ENCODE measurements around the gene TRIM44.
"Not testable (repeated sequence)": the region's sequence is repeated elsewhere in the genome, so short reads cannot be mapped to it uniquely, and the experiment has no call there.

The TRIM44 gene

DNA sequence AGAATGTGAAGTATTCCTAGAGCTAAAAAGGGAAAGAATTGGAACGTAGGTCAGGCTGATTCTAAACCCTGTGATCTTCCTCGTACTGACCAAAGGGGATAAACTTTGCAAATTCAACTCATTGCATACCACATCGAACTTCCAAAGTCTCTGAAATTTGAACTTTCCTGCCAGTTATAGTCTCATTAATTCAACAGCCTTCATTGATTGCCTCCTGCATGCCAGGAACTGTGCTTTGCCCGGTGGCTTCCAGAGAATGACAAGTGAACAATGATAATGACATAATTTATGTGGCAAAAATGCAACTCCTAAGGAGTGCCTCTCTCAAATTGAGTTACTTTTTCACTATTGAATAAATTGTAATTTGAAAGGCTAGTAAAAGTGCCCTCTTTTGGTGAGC is 173.6 kb downstream of the TRIM44 start:
- no peak for DNase-seq

DNA sequence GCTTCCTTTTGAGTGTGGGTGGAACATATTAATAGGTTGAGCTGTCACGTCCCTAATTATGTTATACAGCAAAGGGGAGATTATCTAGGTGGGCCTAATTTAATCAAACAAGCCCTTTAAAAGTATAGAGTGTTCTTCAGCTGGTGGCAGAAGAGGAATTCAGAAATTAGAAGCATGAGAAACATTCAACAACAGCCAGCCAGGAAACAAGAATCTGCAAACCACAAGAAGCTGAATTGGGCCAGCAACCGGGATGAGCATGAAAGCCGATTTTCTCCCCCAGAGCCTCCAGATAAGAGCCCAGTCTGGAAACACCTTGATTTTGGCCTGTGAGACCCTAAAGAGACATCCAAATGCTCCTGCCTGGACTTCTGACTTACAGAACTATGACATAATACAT is 175.5 kb downstream of the TRIM44 start:
- DNase-seq, result no peak

DNA sequence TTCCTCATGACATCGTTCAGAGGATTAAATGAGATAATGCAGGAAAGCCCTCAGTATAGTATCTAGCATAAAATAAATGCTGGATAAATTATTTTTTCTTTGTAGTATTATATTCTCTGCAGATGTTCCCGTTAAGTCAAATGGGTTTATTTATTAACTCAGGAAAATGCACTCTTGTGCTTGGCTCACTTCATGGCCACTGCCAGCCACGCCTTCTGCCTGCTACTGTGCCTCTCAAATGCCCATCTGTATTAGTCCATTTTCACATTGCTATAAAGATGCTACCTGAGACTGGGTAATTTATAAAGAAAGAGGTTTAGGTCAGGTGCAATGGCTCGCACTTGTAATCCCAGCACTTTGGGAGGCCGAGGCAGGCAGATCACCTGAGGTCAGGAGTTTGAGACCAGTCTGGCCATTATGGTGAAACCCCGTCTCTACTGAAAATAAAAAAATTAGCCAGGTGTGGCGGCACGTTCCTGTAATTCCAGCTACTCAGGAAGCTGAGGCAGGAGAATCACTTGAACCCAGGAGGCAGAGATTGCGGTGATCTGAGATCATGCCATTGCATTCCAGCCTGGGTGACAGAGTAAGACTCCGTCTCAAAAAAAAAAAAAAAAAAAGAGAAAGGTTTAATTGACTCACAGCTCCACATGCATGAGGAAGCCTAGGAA is 176.3 kb downstream of the TRIM44 start:
- not testable (repeated sequence) for DNase-seq

DNA sequence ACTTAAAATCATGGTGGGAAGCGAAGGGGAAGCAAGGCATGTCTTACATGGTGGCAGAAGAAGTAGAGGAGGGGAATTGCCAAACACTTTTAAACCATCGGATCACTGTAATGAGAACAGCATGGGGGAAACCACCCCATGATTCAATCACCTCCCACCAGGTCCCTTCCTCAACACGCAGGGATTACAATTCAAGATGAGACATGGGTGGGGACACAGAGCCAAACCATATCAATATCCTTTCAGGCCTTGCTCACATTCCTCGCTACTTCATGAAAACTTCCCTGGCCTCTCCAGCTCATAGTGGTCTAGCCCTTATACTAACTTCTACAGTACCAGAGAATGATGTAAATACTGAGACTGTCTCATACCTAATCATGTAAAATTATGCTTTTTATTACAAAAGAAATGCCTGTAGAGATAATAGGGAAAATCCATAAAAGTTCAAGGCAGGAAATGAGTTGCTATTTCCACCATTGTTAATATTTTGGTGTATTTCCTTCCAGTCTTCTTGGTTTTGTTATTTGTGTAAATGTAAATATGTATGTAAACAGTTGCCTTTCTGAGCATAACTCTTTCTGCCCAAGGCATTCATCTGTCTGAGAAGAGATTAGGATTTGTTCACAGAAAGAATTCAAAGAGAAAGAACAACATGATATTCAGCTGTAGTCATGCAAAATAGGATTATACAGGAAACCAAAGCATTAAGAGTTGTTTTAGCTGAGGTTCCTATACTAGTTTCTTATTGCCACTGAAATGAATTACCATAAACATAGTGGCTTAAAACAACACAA is 177.0 kb downstream of the TRIM44 start:
- DNase-seq, result no peak

DNA sequence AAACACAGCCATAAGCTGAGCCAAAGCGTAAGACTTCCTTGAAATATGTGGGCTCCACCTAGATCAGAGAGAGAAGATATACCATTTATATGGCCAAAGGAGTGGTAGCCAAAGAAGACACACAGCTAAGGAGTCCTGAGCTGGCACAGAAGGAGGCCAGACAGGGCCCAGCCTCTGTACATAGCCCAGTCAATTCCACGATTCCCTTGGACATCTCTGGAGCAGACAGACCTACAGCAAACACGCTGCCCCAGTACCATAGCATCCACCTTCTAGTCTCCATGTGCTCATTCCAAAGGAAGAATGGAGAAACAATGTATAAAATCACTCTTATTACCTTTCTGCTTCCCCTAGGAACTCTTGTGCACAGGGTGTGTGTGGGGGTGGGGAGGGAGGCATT is 179.2 kb downstream of the TRIM44 start:
- no peak for DNase-seq

DNA sequence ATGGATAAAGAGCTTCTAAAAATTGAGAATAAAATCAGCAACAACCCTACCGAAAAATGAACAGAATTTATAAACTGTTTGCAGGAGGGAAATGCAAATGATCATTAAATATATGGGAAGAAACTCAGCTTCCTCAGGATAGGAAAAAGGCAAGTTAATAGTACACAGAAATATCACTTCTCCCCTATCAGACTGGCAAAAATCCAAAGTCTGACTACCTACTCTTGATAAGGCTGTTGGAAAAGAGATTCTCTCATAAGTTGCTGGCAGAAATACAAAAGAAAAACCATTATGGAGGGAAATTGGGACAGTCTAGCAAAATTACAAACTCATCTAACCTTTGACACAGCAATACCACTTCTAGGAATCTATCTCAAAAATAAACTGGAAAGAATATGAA is 180.4 kb downstream of the TRIM44 start:
- DNase-seq, result no peak

DNA sequence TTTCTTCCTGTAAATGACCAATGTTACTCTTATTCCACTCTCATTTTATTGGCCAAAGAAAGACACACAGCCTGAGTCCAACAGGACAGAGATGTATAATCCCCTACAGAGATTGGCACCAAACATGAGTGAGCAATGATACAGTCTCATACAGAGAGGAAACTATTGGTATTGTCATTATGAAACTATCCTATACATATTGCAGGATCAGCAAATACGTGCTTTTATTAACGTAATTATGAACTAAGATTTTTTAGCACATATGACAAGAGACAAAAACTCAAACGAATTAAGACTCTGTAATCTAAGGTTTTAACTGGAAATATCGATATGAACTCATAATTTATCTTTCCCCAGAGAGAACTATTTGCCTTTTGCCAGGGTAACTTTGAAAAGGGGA is 182.0 kb downstream of the TRIM44 start:
- DNase-seq, result no peak

DNA sequence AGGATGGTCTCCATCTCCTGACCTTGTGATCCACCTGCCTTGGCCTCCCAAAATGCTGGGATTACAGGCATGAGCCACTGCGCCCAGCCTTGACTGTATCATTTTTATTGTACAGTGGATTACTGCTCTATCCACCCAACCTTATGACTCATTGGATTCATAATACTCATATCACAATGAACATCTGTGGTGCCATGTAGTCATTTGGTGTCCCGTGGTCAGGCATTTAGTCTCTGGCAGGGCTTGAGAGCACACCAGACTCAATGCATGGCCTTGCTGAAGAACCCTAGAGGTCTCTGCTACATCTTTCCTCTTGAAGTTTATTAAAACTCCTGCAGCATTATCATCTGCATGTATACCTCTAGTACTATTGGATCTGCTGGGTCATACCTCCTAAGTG is 183.3 kb downstream of the TRIM44 start:
- DNase-seq, result no peak

DNA sequence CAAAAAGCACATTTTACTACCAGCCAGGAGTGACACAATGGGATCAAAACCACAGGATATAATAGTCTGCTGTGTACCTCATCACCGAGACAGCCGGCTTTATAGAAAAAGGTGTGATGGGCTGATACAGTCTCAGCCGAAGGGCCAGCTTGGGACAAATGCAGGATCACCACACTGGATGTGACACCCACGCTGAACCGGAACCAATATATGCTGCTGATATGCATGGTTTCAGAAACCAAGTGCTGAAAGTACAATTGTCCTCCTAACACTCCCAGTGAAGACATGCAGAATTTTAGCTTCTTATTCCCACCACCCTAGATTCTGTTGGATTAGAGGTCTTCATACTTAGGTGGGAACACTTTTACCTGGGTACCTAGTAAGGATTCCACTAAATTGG is 184.3 kb downstream of the TRIM44 start:
- no peak for DNase-seq

DNA sequence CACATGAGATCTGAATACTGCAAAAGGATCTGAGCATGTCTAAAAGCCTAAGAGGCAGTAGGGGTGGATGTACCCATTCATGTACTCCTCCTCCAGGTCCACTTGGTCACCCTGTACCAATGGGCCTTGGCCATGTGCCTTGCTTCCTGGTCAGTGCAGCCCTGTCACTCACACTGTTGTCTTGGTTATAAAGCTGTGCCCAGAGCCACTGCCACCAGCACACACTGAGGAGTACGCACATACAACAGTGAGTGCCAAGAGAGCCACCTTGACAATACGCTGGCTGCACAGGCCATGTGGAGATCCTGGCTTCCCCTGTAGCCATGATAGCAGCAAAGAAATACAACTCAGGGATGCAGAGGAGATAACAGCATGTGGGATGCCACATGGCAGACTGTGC is 184.9 kb downstream of the TRIM44 start:
- DNase-seq, result no peak

DNA sequence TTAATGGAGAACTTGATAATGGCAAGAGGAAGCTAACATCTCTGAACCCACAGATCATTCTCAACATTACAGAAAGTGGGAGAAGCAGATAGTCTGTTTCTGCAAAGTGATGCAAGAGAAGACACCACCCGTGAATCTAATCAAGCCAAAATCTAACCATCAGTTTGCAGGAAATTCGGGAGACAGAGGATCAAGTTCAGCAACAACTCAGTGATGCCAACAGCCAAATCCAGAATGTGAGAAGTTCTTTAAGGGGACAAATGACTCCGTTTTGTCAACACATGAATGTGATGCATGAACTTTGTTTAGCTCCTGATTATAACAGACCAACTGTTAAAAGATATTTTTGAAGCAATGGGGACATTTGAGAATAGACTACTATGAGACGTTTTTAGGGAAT is 186.0 kb downstream of the TRIM44 start:
- no peak for DNase-seq

DNA sequence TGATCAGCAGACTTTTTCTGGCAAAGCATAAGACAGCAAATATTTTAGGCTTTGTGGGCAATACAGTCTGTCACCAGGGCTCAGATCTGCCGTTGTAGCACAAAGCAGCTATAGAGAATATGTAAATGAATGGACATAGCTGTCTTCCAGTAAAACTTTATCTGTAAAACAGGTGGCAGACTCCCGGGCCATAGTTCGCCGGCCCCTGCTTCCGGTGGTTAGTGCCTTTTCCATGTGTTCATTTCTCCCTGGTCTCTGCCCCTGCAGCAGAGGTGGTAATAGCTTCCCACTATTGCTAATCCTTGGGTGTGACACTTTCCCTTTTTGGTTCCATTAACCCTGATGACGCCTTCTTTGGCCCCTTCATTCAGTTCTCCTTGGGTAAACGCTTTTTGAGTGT is 187.6 kb downstream of the TRIM44 start:
- DNase-seq, result no peak

DNA sequence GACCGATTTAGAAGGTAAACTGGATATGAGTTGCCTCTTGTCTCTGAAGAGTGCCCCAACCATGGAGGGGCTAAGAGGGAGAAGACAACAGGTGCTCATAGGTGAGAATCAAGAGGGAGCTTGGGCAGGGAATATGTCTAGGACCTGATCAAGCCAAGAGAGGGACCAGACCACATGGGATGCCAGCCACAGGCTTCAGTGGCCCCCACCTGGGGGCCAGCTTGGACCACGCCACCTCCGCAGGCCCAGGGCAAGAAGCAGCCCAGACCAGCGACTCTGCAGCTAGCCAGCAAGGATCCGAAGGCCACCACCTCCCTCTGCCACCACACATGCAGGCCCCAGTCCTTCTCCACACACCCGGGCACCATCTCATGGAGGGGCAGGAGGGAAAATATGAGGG is 188.8 kb downstream of the TRIM44 start:
- DNase-seq, result no peak

DNA sequence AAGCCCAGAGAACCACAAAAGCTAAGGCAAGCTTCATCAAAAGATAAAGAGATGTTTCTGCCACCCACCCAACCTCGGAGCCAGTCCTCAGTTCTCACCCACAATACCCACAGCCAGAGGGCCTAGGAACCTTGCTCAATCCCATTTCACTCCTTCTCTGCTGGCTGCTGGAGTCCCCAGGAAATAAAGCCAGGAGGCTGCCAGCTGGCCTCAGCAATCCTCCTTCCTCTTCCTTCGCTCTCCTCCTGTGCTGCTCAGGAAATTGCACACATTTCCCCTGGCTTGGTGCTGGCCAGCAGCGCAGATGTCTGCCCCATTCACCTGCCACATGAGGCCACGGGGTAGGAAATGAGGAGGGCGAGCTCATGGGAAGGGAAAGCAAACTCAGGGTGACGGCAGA is 189.5 kb downstream of the TRIM44 start:
- DNase-seq, result no peak

DNA sequence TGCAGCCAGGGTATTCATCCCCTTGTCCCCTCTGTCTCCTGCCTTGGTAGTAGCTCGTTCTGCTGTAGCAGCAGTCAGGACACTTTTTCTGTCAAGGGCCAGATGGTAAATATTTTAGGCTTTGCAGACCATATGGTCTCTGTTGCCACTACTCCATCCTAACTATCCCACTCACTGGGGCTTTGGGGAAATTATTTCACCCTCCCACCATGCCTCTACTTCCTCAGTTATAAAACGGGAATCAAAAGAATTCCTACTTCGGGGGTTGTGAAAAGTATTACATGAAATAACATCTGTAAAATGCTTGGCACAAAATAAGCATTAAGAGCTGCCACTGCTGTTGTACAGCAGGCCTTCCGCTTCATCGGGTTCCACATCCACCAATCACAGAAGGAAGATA is 191.4 kb downstream of the TRIM44 start:
- no peak for DNase-seq

DNA sequence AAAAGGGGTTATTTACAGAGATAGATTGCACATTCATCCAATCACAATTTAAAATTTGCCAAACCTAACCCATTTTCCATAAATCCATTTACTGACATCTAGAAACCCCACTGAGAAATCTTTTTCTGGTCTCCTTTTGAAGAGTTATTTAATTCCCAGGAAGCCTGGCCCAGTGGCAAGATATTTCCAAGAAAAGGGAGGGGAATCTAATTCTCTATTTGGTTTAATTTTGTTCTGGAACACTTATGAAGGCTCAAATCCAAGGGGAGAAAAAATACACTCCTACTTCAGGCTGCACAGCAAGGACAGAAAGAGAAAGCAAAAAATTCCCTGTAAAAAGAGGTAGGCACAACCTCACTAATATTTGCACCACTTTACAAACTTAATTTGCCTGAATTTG is 193.1 kb downstream of the TRIM44 start:
- no peak for DNase-seq

DNA sequence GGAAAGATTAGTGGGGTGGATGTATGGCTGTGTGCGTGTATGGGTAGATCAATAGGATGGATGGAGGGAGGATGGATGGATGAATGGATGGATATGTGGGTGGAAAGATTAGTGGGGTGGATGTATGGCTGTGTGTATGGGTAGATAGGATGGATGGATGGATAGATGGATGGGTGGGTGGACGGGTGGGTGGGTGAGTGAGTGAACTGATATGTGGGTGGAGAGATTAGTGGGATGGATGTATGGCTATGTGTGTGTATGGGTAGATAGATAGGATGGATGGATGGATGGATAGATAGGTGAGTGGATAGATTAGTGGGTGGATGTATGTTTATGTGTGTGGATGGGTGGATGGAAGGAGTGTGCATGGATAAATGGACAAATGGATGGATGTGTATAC is 193.7 kb downstream of the TRIM44 start:
- DNase-seq, result no peak

DNA sequence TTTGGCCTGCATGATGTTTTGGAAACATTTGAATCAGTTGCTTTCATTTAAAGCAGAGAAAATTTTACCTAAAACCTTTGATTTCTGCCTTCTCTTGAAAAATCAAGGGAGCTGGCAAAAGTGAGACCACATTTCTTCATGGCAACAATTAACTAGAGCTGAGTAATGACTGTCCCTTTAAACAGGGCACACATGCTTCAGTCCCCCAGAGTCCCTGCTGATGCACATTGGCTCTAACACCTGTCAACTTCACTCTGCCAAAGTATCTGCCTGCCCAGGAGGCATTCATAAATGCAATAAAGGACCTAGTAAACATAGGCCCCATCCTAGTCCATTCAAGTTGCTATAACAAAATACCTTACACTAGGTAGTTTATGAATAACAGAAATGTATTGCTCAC is 194.2 kb downstream of the TRIM44 start:
- DNase-seq, result no peak

DNA sequence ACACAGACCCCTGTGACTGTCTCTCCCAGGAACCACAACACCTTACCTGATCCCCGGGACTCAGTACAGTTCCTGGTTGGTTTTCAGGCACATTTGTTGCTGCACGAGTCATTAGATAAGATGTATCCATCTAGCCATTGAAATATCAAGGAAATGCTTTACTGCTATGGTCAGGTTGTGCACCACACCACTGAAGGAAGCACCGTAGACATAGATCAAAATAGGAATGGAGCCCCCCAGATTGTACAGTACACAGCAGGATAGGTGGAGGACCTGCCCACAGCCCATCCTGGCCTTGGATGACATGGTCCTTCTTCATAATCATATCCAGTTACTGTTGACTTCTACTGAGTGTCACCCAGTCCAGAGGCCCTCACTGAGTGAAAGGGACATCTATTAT is 195.3 kb downstream of the TRIM44 start:
- DNase-seq, result no peak

DNA sequence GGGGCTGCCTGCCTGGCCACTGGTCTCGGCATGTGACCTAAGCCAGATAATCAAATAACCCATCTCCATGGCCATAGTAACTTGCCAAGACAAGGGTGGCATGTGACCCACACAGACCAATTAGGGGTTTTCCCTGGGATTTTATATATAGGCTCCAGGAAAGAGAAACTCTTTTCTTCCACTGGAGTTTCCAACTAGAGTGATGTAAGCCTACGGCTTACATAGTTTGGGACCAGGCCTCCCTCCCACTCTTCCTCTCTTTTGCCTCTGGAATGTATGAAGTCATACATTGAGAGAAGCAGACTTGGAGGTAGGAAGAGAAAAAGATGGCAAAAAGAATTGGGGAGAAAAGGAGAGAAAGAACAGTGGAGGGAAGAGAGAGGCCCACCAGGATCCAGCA is 196.7 kb downstream of the TRIM44 start:
- DNase-seq, result no peak

DNA sequence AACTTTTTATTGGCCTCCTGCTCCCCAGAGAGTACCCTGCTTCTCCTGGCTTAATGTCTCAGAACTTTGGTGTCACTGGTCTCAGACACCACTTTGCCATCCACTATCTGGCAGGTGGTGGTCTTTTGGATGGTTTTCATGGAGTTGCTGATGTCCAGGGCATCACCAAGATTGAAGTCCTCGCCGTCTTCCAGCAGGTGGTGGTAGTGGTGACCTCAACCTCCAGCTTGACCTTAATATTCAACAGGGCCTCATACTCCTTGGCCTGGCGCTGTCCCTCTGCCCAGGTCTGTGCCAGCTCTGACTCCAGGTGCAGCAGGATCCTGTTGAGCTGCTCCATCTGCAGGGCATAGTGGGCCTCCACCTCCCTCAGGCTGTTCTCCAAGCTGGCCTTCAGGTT is 197.6 kb downstream of the TRIM44 start:
- DNase-seq, result not testable (repeated sequence)

DNA sequence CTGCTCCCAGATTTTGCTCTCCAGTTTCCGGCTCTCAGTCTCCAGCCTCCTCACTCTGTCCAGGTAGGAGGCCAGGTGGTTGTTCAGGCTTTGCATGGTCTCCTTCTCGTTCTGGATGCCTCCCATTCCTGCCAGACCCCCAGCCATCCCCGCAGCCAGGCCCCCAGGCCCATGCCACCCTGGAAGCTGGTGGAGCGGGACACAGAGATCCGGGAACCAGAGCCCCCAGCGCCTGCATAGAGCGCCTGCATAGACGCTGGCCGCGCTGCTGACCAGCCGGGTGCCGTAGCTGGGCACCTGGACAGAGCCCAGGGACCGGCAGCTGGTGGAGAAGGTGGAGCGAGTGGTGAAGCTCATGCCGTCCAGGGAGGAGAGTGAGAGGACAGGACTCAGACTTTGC is 198.6 kb downstream of the TRIM44 start:
- DNase-seq, result no peak

DNA sequence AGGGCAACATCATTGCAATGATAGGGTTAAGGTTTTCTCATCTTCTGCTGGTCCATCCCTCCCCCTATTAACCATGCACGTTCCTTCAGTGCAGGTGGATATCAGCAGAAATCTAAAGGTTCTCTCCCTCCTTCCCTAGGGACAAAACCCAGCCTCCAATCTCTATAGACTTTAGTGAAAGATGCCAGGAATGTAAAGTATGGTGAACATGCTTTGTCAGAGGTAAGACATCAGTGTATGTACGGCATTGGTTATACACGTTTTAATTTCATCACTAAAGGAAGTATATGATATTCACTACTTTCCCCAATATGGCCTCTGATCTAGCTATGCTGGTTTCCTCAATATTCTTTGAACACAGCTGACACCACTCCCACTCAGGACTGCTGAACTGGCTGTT is 200.1 kb downstream of the TRIM44 start:
- DNase-seq, result no peak

DNA sequence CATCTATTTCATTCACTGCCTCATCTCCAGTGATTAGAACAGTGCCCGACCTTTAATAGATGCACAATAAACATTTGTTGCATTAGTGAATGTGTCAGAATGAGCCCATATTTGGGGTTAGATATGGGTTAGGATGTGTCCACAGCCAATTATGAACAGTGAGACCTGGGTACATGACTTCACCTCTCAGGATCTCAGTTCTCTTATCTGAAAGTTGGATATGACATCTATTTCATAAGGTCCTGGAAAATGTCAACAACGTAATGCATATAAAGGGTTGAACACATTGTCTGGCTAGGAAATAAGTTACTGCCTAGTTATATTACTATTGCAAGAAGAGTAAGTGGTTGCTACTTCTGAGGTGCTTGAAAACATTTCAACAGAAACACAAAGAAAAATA is 201.6 kb downstream of the TRIM44 start:
- no peak for DNase-seq

DNA sequence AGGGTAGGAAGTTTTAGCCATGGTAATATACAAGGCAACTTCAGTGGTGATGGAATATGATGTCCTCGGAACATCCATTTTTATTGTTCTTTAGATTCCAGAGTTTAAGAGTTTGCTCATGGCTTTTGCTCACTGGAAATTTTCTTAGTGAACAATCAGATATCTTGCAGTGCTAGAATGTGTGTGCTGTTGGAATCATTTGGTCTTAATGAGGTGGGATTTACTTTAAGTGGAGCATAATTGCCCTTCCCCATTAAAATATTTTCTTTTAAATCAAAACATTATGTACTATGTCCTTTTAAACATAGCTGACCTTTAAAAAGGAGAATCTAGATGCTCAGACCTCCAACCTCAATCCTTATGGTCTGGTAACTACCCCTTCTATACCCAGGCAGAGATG is 204.0 kb downstream of the TRIM44 start:
- DNase-seq, result no peak
